Lung microvascular endothelial cell (primary cell): ENCODE data around the gene PCDHA8. TPM values are rescaled to one million over a fixed set of nuclear protein-coding genes. Genes with fewer than 3 reads are reported as not detected.
A peak's percentile ranks its signal among the peaks of the same experiment; 100 is the strongest.
"Not testable (repeated sequence)": the region's sequence is repeated elsewhere in the genome, so short reads cannot be mapped to it uniquely, and the experiment has no call there.

Experiments
- DNase-seq, 2 donors: peaks; one replicate each; pipeline versions ENCODE4 v3.0.0 to v3.0.0-alpha.2; 2010; ENCODE audit warnings: low read depth in 2 of 2
- total RNA-seq: library from RNA; depleted of rRNA; stranded (reverse); fragments of >200 nt; gene quantifications from 2 replicates; pipeline ENCODE4 v1.2.1, GENCODE V29; 2014

Gene PCDHA8
- total RNA-seq, 1 donor from 2014 or later = under 0.01 TPM

GRCh38 chr5:140827704-140828361 lies 13.2 kb upstream of the PCDHA8 start, which contains the start of gene PCDHA6:
TSS of gene PCDHA6 (plus strand) at chr5:140827960. CDS start at chr5:140828092, 132 bp downstream.
- DNase-seq = peak in 1 of 2 donors; percentile 28

- no peak for DNase-seq
Observed at GRCh38 chr5:140828362-140828737, 12.6 kb upstream of the PCDHA8 start.

- not testable (repeated sequence) for DNase-seq
Observed at GRCh38 chr5:140829511-140830501, 11.2 kb upstream of the PCDHA8 start.

- peak; percentile 28 to 36 for DNase-seq
Observed at GRCh38 chr5:140833993-140834392, 7.0 kb upstream of the PCDHA8 start, which contains the start of gene PCDHA7. TSS of gene PCDHA7 (plus strand) at chr5:140834269. CDS start at chr5:140834384, 115 bp downstream.

GRCh38 chr5:140834439-140835008 lies 6.5 kb upstream of the PCDHA8 start:
- not testable (repeated sequence) for DNase-seq

GRCh38 chr5:140835622-140836510 lies 5.1 kb upstream of the PCDHA8 start:
- DNase-seq = no peak

GRCh38 chr5:140842798-140843733 lies 2.1 kb downstream of the PCDHA8 start:
- DNase-seq = no peak

- DNase-seq = not testable (repeated sequence)
Observed at GRCh38 chr5:140848139-140849102, 7.4 kb downstream of the PCDHA8 start, which contains the start of gene PCDHA9. TSS of gene PCDHA9 (plus strand) at chr5:140848382. CDS start at chr5:140848496, 114 bp downstream.

GRCh38 chr5:140849831-140850634 lies 9.0 kb downstream of the PCDHA8 start:
- not testable (repeated sequence) for DNase-seq

- DNase-seq = no peak
Observed at GRCh38 chr5:140855772-140856674, 15.0 kb downstream of the PCDHA8 start, which contains the start of gene PCDHA10. TSS of gene PCDHA10 (plus strand) at chr5:140855897. CDS start at chr5:140856049, 152 bp downstream.

GRCh38 chr5:140857177-140857986 lies 16.4 kb downstream of the PCDHA8 start:
- DNase-seq = no peak

GRCh38 chr5:140857987-140858240 lies 16.9 kb downstream of the PCDHA8 start:
- DNase-seq = no peak

- DNase-seq = no peak
Observed at GRCh38 chr5:140862441-140863295, 21.7 kb downstream of the PCDHA8 start.

GRCh38 chr5:140868721-140869554 lies 28.0 kb downstream of the PCDHA8 start, which contains the start of gene PCDHA11:
TSS of gene PCDHA11 (plus strand) at chr5:140868957. CDS start at chr5:140869104, 147 bp downstream.
- peak in 1 of 2 donors; percentile 13 for DNase-seq
